ENCODE data around the gene TMEM252. TPM values are rescaled to one million over a fixed set of nuclear protein-coding genes. Genes with fewer than 3 reads are reported as not detected.

The TMEM252 gene
- total and polyA plus RNA-seq, 4 donors = not detected

DNA sequence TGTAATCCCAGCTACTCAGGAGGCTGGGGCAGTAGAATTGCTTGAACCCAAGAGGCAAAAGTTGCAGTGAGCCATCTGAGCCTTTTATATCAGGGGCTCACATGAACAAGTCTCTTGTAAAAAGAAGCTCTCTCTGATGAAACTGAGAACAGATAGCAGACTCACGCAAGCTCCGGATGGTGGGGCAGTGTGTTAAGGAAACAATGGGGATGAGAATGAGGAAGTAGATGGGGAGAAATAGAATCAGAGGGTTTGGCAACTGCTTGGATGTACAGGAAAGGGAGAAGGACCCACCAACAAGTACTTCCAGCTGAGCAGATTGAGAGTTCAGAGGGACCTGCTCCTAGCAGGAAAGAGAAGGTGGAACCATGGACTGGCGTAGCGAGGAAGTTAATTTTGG lies 18.6 kb downstream of the TMEM252 start:
- TF ChIP-seq, protein P1, sequence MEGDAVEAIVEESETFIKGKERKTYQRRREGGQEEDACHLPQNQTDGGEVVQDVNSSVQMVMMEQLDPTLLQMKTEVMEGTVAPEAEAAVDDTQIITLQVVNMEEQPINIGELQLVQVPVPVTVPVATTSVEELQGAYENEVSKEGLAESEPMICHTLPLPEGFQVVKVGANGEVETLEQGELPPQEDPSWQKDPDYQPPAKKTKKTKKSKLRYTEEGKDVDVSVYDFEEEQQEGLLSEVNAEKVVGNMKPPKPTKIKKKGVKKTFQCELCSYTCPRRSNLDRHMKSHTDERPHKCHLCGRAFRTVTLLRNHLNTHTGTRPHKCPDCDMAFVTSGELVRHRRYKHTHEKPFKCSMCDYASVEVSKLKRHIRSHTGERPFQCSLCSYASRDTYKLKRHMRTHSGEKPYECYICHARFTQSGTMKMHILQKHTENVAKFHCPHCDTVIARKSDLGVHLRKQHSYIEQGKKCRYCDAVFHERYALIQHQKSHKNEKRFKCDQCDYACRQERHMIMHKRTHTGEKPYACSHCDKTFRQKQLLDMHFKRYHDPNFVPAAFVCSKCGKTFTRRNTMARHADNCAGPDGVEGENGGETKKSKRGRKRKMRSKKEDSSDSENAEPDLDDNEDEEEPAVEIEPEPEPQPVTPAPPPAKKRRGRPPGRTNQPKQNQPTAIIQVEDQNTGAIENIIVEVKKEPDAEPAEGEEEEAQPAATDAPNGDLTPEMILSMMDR (IDR thresholded peaks at IDR 0.05; ENCODE audit: control extremely low read depth, extremely low read depth) = no peak
- no peaks in the 10 kb centered on the region for H3K27me3 ChIP-seq (ENCODE audit: control insufficient read depth in 3 of 3, insufficient read depth in 3 of 3, low read length in 2 of 3)
- 25 to 48% methylated on average over 4 of the region's 4 CpGs for WGBS, 2 donors
- DNase-seq (no peak), ATAC-seq (ENCODE audit: insufficient read depth, low FRiP score) (no peak)
- H3K27ac ChIP-seq (ENCODE audit: low read depth in 1 of 2, low read length in 1 of 2) = no peak overlapping the region
- peaks cover 0 to 5% (median 0%) of the 10 kb centered on the region in 5 donors for H3K4me1 ChIP-seq (ENCODE audit: control insufficient read depth in 5 of 5, insufficient read depth in 5 of 5, low read length in 5 of 5)
- H3K9ac ChIP-seq (ENCODE audit: insufficient read depth in 1 of 2, low read length in 2 of 2) = no peak overlapping the region
- no peak overlapping the region for H3K4me3 ChIP-seq
- peaks cover 0 to 19% (median 6%) of the 10 kb centered on the region in 4 donors for H3K36me3 ChIP-seq (ENCODE audit: control insufficient read depth in 4 of 4, insufficient read depth in 4 of 4, low read length in 4 of 4)
- H3K9me3 ChIP-seq (ENCODE audit: control insufficient read depth in 4 of 4, insufficient read depth in 3 of 4, low read length in 3 of 4) = peaks cover 0 to 8% (median 4%) of the 10 kb centered on the region in 4 donors

DNA sequence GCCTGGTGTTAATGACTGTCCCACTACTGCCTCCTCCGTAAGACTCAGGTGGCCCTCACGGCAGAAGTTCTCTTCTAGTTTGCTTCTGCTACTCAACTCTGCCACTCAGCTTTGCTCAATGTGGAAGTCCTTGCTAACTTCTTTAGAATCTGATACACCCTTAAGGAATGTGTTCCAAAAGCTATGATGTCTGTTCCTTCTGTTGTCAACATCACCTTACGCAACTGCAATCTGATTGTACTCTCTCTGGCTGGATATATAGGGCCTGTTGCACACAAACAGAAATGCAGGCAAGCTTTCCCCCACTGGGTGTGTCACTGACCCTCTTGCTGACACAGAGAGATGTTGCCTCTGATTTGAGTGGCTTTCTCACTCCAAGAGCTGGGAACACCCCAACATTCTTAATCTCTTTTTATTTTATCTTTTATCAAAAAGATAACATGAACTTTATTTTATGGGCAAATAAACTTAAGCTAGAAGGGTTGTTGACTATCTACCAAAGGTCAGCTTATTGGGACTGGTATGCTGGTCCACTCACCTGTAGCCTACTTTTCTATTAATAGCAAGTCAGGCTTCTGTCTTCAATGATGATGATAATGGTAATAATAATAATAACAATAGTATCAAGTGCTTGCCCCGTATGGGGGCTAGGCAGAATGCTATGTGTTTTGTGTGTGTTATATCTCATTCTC lies 25.2 kb downstream of the TMEM252 start:
- 80 to 81% methylated on average over 4 of the region's 4 CpGs for WGBS, 2 donors
- DNase-seq (peak in 1 of 3 donors; percentile 27), ATAC-seq (ENCODE audit: insufficient read depth, low FRiP score) (peak; percentile 79)
- Histone ChIP-seq H3K27me3 (ENCODE audit: control insufficient read depth in 3 of 3, insufficient read depth in 3 of 3, low read length in 2 of 3) (no peaks in the 10 kb centered on the region), H3K27ac (ENCODE audit: low read depth in 1 of 2, low read length in 1 of 2) (peak overlapping the region in 1 of 2 donors; percentile 63), H3K9me3 (ENCODE audit: control insufficient read depth in 4 of 4, insufficient read depth in 3 of 4, low read length in 3 of 4) (peaks cover 0 to 8% (median 5%) of the 10 kb centered on the region in 4 donors), H3K9ac (ENCODE audit: insufficient read depth in 1 of 2, low read length in 2 of 2) (no peak overlapping the region), H3K4me3 (no peak overlapping the region), H3K36me3 (ENCODE audit: control insufficient read depth in 4 of 4, insufficient read depth in 4 of 4, low read length in 4 of 4) (peaks cover 0 to 19% (median 11%) of the 10 kb centered on the region in 4 donors), H3K4me1 (ENCODE audit: control insufficient read depth in 5 of 5, insufficient read depth in 5 of 5, low read length in 5 of 5) (no peaks in the 10 kb centered on the region)
- TF ChIP-seq, protein P1 (IDR thresholded peaks at IDR 0.05; ENCODE audit: control extremely low read depth, extremely low read depth) = no peak

DNA sequence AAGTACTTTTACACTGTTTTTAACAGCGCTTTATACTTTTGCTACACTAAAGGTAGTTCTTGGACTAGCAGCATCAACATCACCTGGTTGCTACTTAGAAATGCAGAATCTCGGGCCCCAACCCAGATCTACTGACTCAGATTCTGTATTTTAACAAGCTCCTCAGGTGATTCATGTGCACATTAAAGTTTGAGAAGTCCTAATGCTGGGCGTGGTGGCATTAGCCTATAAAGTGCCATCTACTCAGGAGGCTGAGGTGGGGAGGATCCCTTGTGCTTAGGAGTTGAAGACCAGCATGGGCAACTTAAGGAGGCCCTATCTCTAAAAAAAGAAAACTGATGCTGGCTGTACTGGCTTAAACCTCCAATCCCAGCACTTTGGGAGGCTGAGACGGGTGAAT lies 26.7 kb downstream of the TMEM252 start:
- no peak overlapping the region for H3K4me3 ChIP-seq
- TF ChIP-seq, protein P1 (IDR thresholded peaks at IDR 0.05; ENCODE audit: control extremely low read depth, extremely low read depth) = no peak
- no peaks in the 10 kb centered on the region for H3K27me3 ChIP-seq (ENCODE audit: control insufficient read depth in 3 of 3, insufficient read depth in 3 of 3, low read length in 2 of 3)
- peaks cover 0 to 4% (median 0%) of the 10 kb centered on the region in 5 donors for H3K4me1 ChIP-seq (ENCODE audit: control insufficient read depth in 5 of 5, insufficient read depth in 5 of 5, low read length in 5 of 5)
- H3K9ac ChIP-seq (ENCODE audit: insufficient read depth in 1 of 2, low read length in 2 of 2) = no peak overlapping the region
- H3K9me3 ChIP-seq (ENCODE audit: control insufficient read depth in 4 of 4, insufficient read depth in 3 of 4, low read length in 3 of 4) = peaks cover 0 to 8% (median 5%) of the 10 kb centered on the region in 4 donors
- DNase-seq (no peak), ATAC-seq (ENCODE audit: insufficient read depth, low FRiP score) (no peak)
- H3K27ac ChIP-seq (ENCODE audit: low read depth in 1 of 2, low read length in 1 of 2) = no peak overlapping the region
- H3K36me3 ChIP-seq (ENCODE audit: control insufficient read depth in 4 of 4, insufficient read depth in 4 of 4, low read length in 4 of 4) = peaks cover 0 to 19% (median 11%) of the 10 kb centered on the region in 4 donors
- WGBS, 2 donors = 94 to 95% methylated on average over 4 of the region's 4 CpGs
